Right atrium auricular region (tissue), 2 donors: ENCODE measurements around the gene DTX3L. TPM values are rescaled to one million over a fixed set of nuclear protein-coding genes. Genes with fewer than 3 reads are reported as not detected.

Experiments used
- DNase-seq: peaks from one replicate; pipeline ENCODE4 v3.0.0-alpha.2; 2019; ENCODE audit warnings: low spot score
- H3K27ac ChIP-seq, 2 donors: fragments of 200-600 bp; sonication (generic); 1 replicate in 1 of 2; 2 replicates in 1 of 2; pipeline ENCODE4 v1.5.1; 2016 to 2019
- H3K27me3 ChIP-seq, 2 donors: fragments of 200-600 bp; sonication (generic); one replicate each; pipeline versions ENCODE4 v1.5.1 to v1.6.0; 2017 to 2019
- H3K36me3 ChIP-seq: fragments of 200-600 bp; sonication (generic); one replicate; pipeline ENCODE4 v1.5.1; 2016
- H3K4me1 ChIP-seq, 2 donors: fragments of 200-600 bp; sonication (generic); one replicate each; pipeline versions ENCODE4 v1.5.1 to v1.6.0; 2017 to 2019
- H3K4me3 ChIP-seq, 2 donors: fragments of 200-600 bp; sonication (generic); 1 replicate in 1 of 2; 2 replicates in 1 of 2; pipeline ENCODE4 v1.5.1; 2017 to 2019; ENCODE audit warnings: mild to moderate bottlenecking in 1 of 2, moderate library complexity in 1 of 2
- H3K9me3 ChIP-seq, 2 donors: fragments of 200-600 bp; sonication (generic); one replicate each; pipeline ENCODE4 v1.5.1; 2019
- CTCF ChIP-seq, 2 donors: fragments of 200-600 bp; sonication (generic); IDR thresholded peaks; one replicate each; pipeline ENCODE4 v1.5.1; 2019; ENCODE audit warnings: antibody characterized with exemption in 2 of 2
- total RNA-seq, 2 donors: library from RNA; depleted of rRNA; stranded (reverse); fragments of >200 nt; gene quantifications; one replicate each; pipeline ENCODE4 v1.1.0, GENCODE V29; 2016

The DTX3L gene
- total RNA-seq, 2 donors from 2014 or later = 8.6 to 12.1 TPM

- Histone ChIP-seq H3K4me3 (no peak overlapping the region), H3K36me3 (no peaks in the 10 kb centered on the region), H3K4me1 (no peaks in the 10 kb centered on the region), H3K27ac (no peak overlapping the region), H3K9me3 (no peaks in the 10 kb centered on the region), H3K27me3 (no peaks in the 10 kb centered on the region)
- TF ChIP-seq CTCF (IDR thresholded peaks at IDR 0.05) = no peak
- DNase-seq = no peak
Observed at GRCh38 chr3:122520861-122521260, 43.3 kb upstream of the DTX3L start.

DNA sequence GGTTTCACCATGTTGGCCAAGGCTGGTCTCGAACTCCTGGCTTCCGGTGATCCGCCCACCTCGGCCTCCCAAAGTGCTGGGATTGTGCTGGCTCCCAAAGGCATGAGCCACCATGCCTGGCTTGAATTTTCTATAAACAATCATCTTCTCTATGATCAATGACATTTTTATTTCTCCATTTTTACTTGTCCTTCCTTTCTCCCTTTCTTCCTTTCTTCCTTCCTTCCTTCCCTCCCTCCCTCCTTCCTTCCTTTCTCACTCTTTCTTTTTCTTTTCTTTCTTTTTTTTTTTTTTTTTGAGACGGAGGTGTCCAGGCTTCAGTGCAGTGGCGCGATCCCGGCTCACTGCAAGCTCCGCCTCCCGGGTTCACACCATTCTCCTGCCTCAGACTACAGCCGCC lies 40.8 kb upstream of the DTX3L start:
- TF ChIP-seq CTCF (IDR thresholded peaks at IDR 0.05) = no peak
- Histone ChIP-seq H3K36me3 (peaks cover 5% of the 10 kb centered on the region), H3K4me1 (no peaks in the 10 kb centered on the region), H3K27ac (no peak overlapping the region), H3K27me3 (no peaks in the 10 kb centered on the region), H3K4me3 (no peak overlapping the region), H3K9me3 (no peaks in the 10 kb centered on the region)
- DNase-seq = no peak

DNA sequence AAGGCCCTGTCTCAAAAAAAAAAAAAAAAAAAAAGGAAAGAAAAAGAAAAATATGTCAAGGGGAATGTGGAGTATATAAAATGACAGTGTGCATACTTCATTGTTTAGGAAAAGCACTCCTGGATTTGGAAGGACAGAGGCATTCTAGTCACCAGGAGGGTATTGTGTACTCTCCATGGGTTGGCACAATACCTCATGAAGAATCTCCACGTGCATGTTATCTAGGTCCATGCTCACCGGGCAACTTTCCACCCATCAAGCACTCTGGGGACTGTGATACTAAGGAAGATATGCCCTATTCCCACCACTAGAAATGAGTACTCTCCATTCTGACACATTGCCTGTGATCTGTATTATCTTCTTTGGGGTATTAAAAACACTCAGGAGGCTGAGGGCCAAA lies 34.0 kb upstream of the DTX3L start:
- DNase-seq = no peak
- no peaks in the 10 kb centered on the region for H3K4me1 ChIP-seq
- peaks cover 32% of the 10 kb centered on the region for H3K36me3 ChIP-seq
- H3K4me3 ChIP-seq = no peak overlapping the region
- H3K9me3 ChIP-seq = no peaks in the 10 kb centered on the region
- H3K27ac ChIP-seq = no peak overlapping the region
- no peak for TF ChIP-seq CTCF (IDR thresholded peaks at IDR 0.05)
- no peaks in the 10 kb centered on the region for H3K27me3 ChIP-seq

DNA sequence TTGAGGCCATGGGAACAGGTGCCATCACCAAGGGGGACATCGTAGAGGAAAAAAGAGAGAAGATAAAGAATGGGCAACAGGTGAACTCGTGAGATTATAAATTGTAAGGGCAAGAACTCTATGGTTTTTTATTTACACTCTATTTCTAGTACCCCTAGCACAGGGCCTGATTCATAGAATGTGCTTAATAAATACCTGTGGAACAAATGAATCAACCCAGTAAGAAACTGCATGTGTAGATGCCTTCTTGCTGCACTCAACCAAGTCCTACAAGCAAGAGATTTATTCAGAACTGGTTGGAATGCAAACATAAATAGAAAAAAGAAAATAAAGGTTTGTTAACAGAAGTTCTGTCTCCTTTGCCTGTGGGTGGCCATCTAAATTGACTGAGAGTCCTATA lies 30.7 kb upstream of the DTX3L start:
- H3K4me1 ChIP-seq = no peaks in the 10 kb centered on the region
- peaks cover 41% of the 10 kb centered on the region for H3K36me3 ChIP-seq
- H3K4me3 ChIP-seq = no peak overlapping the region
- no peaks in the 10 kb centered on the region for H3K27me3 ChIP-seq
- no peak for TF ChIP-seq CTCF (IDR thresholded peaks at IDR 0.05)
- no peaks in the 10 kb centered on the region for H3K9me3 ChIP-seq
- H3K27ac ChIP-seq = no peak overlapping the region
- DNase-seq = no peak

- H3K4me3 ChIP-seq = no peak overlapping the region
- peaks cover 43% of the 10 kb centered on the region for H3K36me3 ChIP-seq
- no peak for DNase-seq
- no peaks in the 10 kb centered on the region for H3K4me1 ChIP-seq
- no peak for TF ChIP-seq CTCF (IDR thresholded peaks at IDR 0.05)
- no peaks in the 10 kb centered on the region for H3K27me3 ChIP-seq
- no peaks in the 10 kb centered on the region for H3K9me3 ChIP-seq
- H3K27ac ChIP-seq = no peak overlapping the region
Observed at GRCh38 chr3:122533931-122534334, 30.2 kb upstream of the DTX3L start.

GRCh38 chr3:122535964-122536631 lies 28.0 kb upstream of the DTX3L start:
- no peaks in the 10 kb centered on the region for H3K9me3 ChIP-seq
- H3K36me3 ChIP-seq = peaks cover 56% of the 10 kb centered on the region
- no peak overlapping the region for H3K27ac ChIP-seq
- no peak overlapping the region for H3K4me3 ChIP-seq
- no peaks in the 10 kb centered on the region for H3K27me3 ChIP-seq
- no peak for TF ChIP-seq CTCF (IDR thresholded peaks at IDR 0.05)
- DNase-seq = no peak
- H3K4me1 ChIP-seq = no peaks in the 10 kb centered on the region
